ENCODE data around the gene DNAJC11. TPM values are rescaled to one million over a fixed set of nuclear protein-coding genes. Genes with fewer than 3 reads are reported as not detected.

The DNAJC11 gene
- total RNA-seq, 1 experiment from 2014 or later: 102 TPM

- 0 out of 2 replicates have a peak, but pooled peaks have one; percentile 15 for TF ChIP-seq HMGXB4 (CRISPR knock-in tag; IDR thresholded peaks at IDR 0.05)
- TF ChIP-seq PRRX2 (CRISPR knock-in tag; IDR thresholded peaks at IDR 0.05): no peak
- ChIA-PET POLR2A (interaction anchor here (1.3 kb wide), 1 partner anchor 9 kb away, joined by 8 read pairs; no protein-coding TSS in a partner anchor), CTCF (interaction anchor here (0.5 to 1.0 kb wide), 4 partner anchors 10 to 90 kb away, joined by 3 to 6 read pairs (median 4); partner anchors contain the start of genes KLHL21 and ZBTB48)
- ATAC-seq (peak; percentile 14), DNase-seq (ENCODE audit: low spot score) (peak; percentile 50)
- H3K27me3 Mint-ChIP-seq (ENCODE audit: low read depth): peaks cover 13% of the 10 kb centered on the region
- H3K27ac Mint-ChIP-seq: peak overlapping the region; percentile 83
- peaks cover 11% of the 10 kb centered on the region for H3K36me3 Mint-ChIP-seq
- no peaks in the 10 kb centered on the region for H3K9me3 Mint-ChIP-seq
- peaks cover 22% of the 10 kb centered on the region for H3K4me1 Mint-ChIP-seq
- peak overlapping the region; percentile 82 for H3K4me3 Mint-ChIP-seq
Observed at GRCh38 chr1:6612641-6613360, 88.8 kb downstream of the DNAJC11 start.

- peak; percentile 60 for ATAC-seq
- DNase-seq (ENCODE audit: low spot score): peak; percentile 75
- Mint-ChIP-seq H3K9me3 (no peaks in the 10 kb centered on the region), H3K4me1 (peaks cover 23% of the 10 kb centered on the region), H3K4me3 (peak overlapping the region; percentile 80), H3K36me3 (no peaks in the 10 kb centered on the region), H3K27ac (peak overlapping the region; percentile 97), H3K27me3 (ENCODE audit: low read depth) (no peaks in the 10 kb centered on the region; the same call in 1 of the 2 replicates)
- peak; percentile 38; the same call in 1 of the 2 replicates for TF ChIP-seq GABPB1 (CRISPR knock-in tag; IDR thresholded peaks at IDR 0.05)
- TF ChIP-seq SOX15 (CRISPR knock-in tag; IDR thresholded peaks at IDR 0.05): no peak
- TF ChIP-seq, protein P1, sequence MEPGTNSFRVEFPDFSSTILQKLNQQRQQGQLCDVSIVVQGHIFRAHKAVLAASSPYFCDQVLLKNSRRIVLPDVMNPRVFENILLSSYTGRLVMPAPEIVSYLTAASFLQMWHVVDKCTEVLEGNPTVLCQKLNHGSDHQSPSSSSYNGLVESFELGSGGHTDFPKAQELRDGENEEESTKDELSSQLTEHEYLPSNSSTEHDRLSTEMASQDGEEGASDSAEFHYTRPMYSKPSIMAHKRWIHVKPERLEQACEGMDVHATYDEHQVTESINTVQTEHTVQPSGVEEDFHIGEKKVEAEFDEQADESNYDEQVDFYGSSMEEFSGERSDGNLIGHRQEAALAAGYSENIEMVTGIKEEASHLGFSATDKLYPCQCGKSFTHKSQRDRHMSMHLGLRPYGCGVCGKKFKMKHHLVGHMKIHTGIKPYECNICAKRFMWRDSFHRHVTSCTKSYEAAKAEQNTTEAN (CRISPR knock-in tag; IDR thresholded peaks at IDR 0.05): no peak
- ChIA-PET POLR2A (interaction anchor here (1.0 to 1.8 kb wide), 5 partner anchors 8 to 24 kb away, joined by 3 to 8 read pairs (median 5); partner anchors contain the start of genes THAP3 and ZBTB48), CTCF (interaction anchor here (0.6 to 2.3 kb wide), 11 partner anchors 12 to 473 kb away, joined by 3 to 10 read pairs (median 4); partner anchors contain the start of genes ACOT7, NOL9 and TAS1R1)
Observed at GRCh38 chr1:6603915-6604558, 97.6 kb downstream of the DNAJC11 start.

- Mint-ChIP-seq H3K4me3 (peak overlapping the region; percentile 80), H3K27me3 (ENCODE audit: low read depth) (no peaks in the 10 kb centered on the region; the same call in 1 of the 2 replicates), H3K9me3 (no peaks in the 10 kb centered on the region), H3K4me1 (peaks cover 23% of the 10 kb centered on the region), H3K27ac (peak overlapping the region; percentile 97), H3K36me3 (no peaks in the 10 kb centered on the region)
- no peak for DNase-seq (ENCODE audit: low spot score)
- CTCF ChIA-PET: interaction anchor here (0.6 to 2.3 kb wide), 15 partner anchors 10 to 474 kb away, joined by 3 to 10 read pairs (median 4); partner anchors contain the start of genes ACOT7, NOL9, PHF13 and TAS1R1
- TF ChIP-seq ZNF232 (CRISPR knock-in tag; IDR thresholded peaks at IDR 0.05) (no peak), TP53 (CRISPR knock-in tag; IDR thresholded peaks at IDR 0.05) (no peak), CREM (CRISPR knock-in tag; IDR thresholded peaks at IDR 0.05) (0 out of 2 replicates have a peak, but pooled peaks have one; percentile 23), ELF4 (CRISPR knock-in tag; IDR thresholded peaks at IDR 0.05; ENCODE audit: low read depth) (no peak)
- TF ChIP-seq, protein P2, sequence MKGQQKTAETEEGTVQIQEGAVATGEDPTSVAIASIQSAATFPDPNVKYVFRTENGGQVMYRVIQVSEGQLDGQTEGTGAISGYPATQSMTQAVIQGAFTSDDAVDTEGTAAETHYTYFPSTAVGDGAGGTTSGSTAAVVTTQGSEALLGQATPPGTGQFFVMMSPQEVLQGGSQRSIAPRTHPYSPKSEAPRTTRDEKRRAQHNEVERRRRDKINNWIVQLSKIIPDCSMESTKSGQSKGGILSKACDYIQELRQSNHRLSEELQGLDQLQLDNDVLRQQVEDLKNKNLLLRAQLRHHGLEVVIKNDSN (CRISPR knock-in tag; IDR thresholded peaks at IDR 0.05): peak; percentile 28; the same call in 1 of the 2 replicates
- POLR2A ChIA-PET: interaction anchor here (1.0 to 1.8 kb wide), 5 partner anchors 9 to 43 kb away, joined by 3 to 8 read pairs (median 5); partner anchors contain the start of genes THAP3 and ZBTB48
- peak; percentile 10 for ATAC-seq
Observed at GRCh38 chr1:6603238-6603914, 98.2 kb downstream of the DNAJC11 start.

Data from WTC11 (cell line).